NK-92 (cell line): ENCODE data around the gene ZC3H12A.

Experiments
- DNase-seq: peaks from one replicate; lab custom pipeline; 2025; ENCODE audit not compliant: unreplicated experiment; lab: John Stamatoyannopoulos, UW

ZC3H12A gene

GRCh38 chr1:37474046-37474696 lies at the start of gene ZC3H12A:
ZC3H12A (plus strand) TSS chr1:37474580; CDS start chr1:37475497, 917 bp downstream.
- DNase-seq, result peak; percentile 52

GRCh38 chr1:37425221-37425620 lies 49.2 kb upstream of the ZC3H12A start:
- no peak for DNase-seq

GRCh38 chr1:37429029-37429428 lies 45.4 kb upstream of the ZC3H12A start:
- no peak for DNase-seq

- no peak for DNase-seq
Observed at GRCh38 chr1:37430103-37430985, 44.0 kb upstream of the ZC3H12A start.

- DNase-seq, result no peak
Observed at GRCh38 chr1:37432716-37433115, 41.7 kb upstream of the ZC3H12A start.

- no peak for DNase-seq
Observed at GRCh38 chr1:37433171-37433570, 41.2 kb upstream of the ZC3H12A start.

- no peak for DNase-seq
Observed at GRCh38 chr1:37434292-37435225, 39.8 kb upstream of the ZC3H12A start.

GRCh38 chr1:37437087-37437486 lies 37.3 kb upstream of the ZC3H12A start:
- DNase-seq, result no peak

- DNase-seq, result no peak
Observed at GRCh38 chr1:37438037-37438868, 36.1 kb upstream of the ZC3H12A start.

GRCh38 chr1:37438869-37439343 lies 35.5 kb upstream of the ZC3H12A start:
- no peak for DNase-seq

- DNase-seq, result no peak
Observed at GRCh38 chr1:37439349-37439995, 34.9 kb upstream of the ZC3H12A start.

GRCh38 chr1:37441490-37441889 lies 32.9 kb upstream of the ZC3H12A start:
- no peak for DNase-seq

GRCh38 chr1:37442139-37442538 lies 32.2 kb upstream of the ZC3H12A start:
- DNase-seq, result no peak

- no peak for DNase-seq
Observed at GRCh38 chr1:37442644-37443043, 31.7 kb upstream of the ZC3H12A start.

GRCh38 chr1:37446874-37447273 lies 27.5 kb upstream of the ZC3H12A start:
- no peak for DNase-seq

- no peak for DNase-seq
Observed at GRCh38 chr1:37448185-37448584, 26.2 kb upstream of the ZC3H12A start.

- no peak for DNase-seq
Observed at GRCh38 chr1:37448691-37449417, 25.5 kb upstream of the ZC3H12A start.

GRCh38 chr1:37449936-37450335 lies 24.4 kb upstream of the ZC3H12A start:
- no peak for DNase-seq

- no peak for DNase-seq
Observed at GRCh38 chr1:37452416-37452815, 22.0 kb upstream of the ZC3H12A start.
